HepG2 (cell line): ENCODE data around the gene HEXIM1. TPM values are rescaled to one million over a fixed set of nuclear protein-coding genes. Genes with fewer than 3 reads are reported as not detected.

Source experiments
- AGO1 ChIP-seq: fragments of 200-400 bp; formaldehyde crosslinking; IDR thresholded peaks from 2 replicates; pipeline ENCODE4 v1.6.1; 2017; ENCODE audit warnings: mild to moderate bottlenecking, low read depth, low read length, moderate library complexity; ENCODE audit not compliant: poor library complexity, severe bottlenecking
- AHR ChIP-seq: IDR thresholded peaks from 2 replicates; pipeline ENCODE4 v1.6.1; 2018; ENCODE audit warnings: missing genetic modification reagents, missing compliant biosample characterization
- CBX5 ChIP-seq: sonication (generic); formaldehyde crosslinking; IDR thresholded peaks from 2 replicates; pipeline ENCODE4 v1.4.0; 2020; ENCODE audit warnings: missing genetic modification reagents, borderline replicate concordance
- DMAP1 ChIP-seq: IDR thresholded peaks from 2 replicates; pipeline ENCODE4 v1.6.1; 2016
- ISL2 ChIP-seq: sonication (generic); formaldehyde crosslinking; IDR thresholded peaks from 2 replicates; pipeline ENCODE4 v1.5.0; 2020; ENCODE audit warnings: missing genetic modification reagents
- RAD21 ChIP-seq: fragments of 450-650 bp; formaldehyde crosslinking; IDR thresholded peaks from 2 replicates; pipeline ENCODE4 v1.5.0; 2020; ENCODE audit warnings: mild to moderate bottlenecking
- TCF7L2 ChIP-seq: IDR thresholded peaks from 2 replicates; pipeline ENCODE4 v1.6.1; 2011; ENCODE audit warnings: mild to moderate bottlenecking, low read depth, low read length, moderate library complexity
- TOE1 ChIP-seq: sonication (generic); formaldehyde crosslinking; IDR thresholded peaks from 2 replicates; pipeline ENCODE4 v1.4.0; 2020; ENCODE audit warnings: mild to moderate bottlenecking, missing genetic modification reagents
- polyA plus RNA-seq, 8 experiments: library from polyadenylated mRNA; depleted of rRNA in 3 of 8; stranded (reverse) in 7 of 8; unstranded in 1 of 8; fragments of >200 nt; fragmentation: Illumina TruSeq in 4 of 8; extraction: Trizol in 4 of 8; gene quantifications; 2 replicates each; pipeline versions ENCODE4 v1.2.1 to v1.2.3, GENCODE V29; 2011 to 2016; ENCODE audit warnings: low read depth in 4 of 8, missing spikeins in 1 of 8, mixed read lengths in 1 of 8; ENCODE audit not compliant: insufficient read depth in 1 of 8
- total RNA-seq, 5 experiments: library from RNA; depleted of rRNA; stranded (reverse); fragments of >200 nt; fragmentation: Illumina TruSeq; extraction: Trizol; gene quantifications; 2 replicates each; pipeline ENCODE4 v1.2.3, GENCODE V29; 2016; ENCODE audit warnings: low read depth in 1 of 5
- TF ChIP-seq, protein P1 (sequence below): sonication (generic); formaldehyde crosslinking; IDR thresholded peaks from 2 replicates; pipeline ENCODE4 v1.4.0; 2020; ENCODE audit warnings: missing genetic modification reagents, borderline replicate concordance
- TF ChIP-seq, protein P2 (sequence below): sonication (generic); formaldehyde crosslinking; IDR thresholded peaks from 2 replicates; pipeline ENCODE4 v1.5.1; 2020; ENCODE audit warnings: mild to moderate bottlenecking, missing genetic modification reagents
- TF ChIP-seq, protein P3 (sequence below): sonication (generic); formaldehyde crosslinking; IDR thresholded peaks from 2 replicates; pipeline ENCODE4 v1.9.0; 2022; ENCODE audit warnings: missing genetic modification reagents, mild to moderate bottlenecking, borderline replicate concordance
- TF ChIP-seq, protein P4 (sequence below), 2 experiments: IDR thresholded peaks; 2 replicates each; pipeline ENCODE4 v1.6.1; 2011 to 2012; ENCODE audit warnings: low read length in 2 of 2, borderline replicate concordance in 1 of 2, low read depth in 1 of 2, mild to moderate bottlenecking in 1 of 2, moderate library complexity in 1 of 2
- TF ChIP-seq, protein P5 (sequence below): sonication (generic); formaldehyde crosslinking; IDR thresholded peaks from 2 replicates; pipeline ENCODE4 v1.4.0; 2020; ENCODE audit warnings: mild to moderate bottlenecking, missing genetic modification reagents

The HEXIM1 gene
- total and polyA plus RNA-seq, 2 of the 13 experiments (the other 11 are each of a cell fraction or from before 2014, with no cell fraction given): 10.5 to 16.6 TPM

DNA sequence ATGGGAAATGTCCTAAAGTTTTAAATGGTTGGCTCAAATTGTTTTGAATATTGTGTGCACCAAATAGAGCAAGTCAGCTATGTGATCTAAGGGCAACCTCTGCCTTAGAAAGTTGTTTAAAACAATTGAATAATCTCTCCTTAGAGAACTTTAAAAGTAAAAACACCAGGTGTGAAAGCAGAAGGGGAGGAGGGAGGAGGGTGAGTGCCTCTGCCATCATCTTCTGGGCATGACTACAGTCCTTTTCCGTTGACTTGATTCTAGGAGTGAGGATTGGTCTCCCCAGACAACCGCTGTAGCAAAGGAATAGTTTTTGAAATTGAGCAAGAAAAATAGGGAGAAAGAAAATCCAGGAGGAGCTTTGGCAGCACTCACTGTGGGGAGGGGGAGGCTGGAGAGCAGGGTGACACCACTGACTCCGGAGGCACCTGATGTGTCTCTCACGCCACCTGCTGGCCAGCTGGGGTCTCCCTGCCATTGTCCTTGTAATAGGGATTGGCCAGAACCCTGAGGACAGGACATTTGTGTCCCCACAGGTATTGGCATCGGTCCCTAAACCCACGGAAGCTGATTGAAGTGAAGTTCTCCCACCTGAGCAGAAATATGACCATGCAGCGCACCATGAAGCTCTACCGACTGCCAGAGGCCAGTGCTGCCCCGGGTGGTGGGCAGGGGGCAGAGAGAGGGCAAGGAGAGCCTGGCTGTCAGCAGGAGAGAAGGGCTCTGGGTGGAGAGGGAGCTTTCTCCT is 49.2 kb upstream of the HEXIM1 start (continued):
- TF ChIP-seq, protein P1, sequence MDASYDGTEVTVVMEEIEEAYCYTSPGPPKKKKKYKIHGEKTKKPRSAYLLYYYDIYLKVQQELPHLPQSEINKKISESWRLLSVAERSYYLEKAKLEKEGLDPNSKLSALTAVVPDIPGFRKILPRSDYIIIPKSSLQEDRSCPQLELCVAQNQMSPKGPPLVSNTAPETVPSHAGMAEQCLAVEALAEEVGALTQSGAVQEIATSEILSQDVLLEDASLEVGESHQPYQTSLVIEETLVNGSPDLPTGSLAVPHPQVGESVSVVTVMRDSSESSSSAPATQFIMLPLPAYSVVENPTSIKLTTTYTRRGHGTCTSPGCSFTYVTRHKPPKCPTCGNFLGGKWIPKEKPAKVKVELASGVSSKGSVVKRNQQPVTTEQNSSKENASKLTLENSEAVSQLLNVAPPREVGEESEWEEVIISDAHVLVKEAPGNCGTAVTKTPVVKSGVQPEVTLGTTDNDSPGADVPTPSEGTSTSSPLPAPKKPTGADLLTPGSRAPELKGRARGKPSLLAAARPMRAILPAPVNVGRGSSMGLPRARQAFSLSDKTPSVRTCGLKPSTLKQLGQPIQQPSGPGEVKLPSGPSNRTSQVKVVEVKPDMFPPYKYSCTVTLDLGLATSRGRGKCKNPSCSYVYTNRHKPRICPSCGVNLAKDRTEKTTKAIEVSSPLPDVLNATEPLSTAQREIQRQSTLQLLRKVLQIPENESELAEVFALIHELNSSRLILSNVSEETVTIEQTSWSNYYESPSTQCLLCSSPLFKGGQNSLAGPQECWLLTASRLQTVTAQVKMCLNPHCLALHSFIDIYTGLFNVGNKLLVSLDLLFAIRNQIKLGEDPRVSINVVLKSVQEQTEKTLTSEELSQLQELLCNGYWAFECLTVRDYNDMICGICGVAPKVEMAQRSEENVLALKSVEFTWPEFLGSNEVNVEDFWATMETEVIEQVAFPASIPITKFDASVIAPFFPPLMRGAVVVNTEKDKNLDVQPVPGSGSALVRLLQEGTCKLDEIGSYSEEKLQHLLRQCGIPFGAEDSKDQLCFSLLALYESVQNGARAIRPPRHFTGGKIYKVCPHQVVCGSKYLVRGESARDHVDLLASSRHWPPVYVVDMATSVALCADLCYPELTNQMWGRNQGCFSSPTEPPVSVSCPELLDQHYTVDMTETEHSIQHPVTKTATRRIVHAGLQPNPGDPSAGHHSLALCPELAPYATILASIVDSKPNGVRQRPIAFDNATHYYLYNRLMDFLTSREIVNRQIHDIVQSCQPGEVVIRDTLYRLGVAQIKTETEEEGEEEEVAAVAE (CRISPR knock-in tag): peak; percentile 20; the same call in 1 of the 2 replicates
- TF ChIP-seq, protein P2, sequence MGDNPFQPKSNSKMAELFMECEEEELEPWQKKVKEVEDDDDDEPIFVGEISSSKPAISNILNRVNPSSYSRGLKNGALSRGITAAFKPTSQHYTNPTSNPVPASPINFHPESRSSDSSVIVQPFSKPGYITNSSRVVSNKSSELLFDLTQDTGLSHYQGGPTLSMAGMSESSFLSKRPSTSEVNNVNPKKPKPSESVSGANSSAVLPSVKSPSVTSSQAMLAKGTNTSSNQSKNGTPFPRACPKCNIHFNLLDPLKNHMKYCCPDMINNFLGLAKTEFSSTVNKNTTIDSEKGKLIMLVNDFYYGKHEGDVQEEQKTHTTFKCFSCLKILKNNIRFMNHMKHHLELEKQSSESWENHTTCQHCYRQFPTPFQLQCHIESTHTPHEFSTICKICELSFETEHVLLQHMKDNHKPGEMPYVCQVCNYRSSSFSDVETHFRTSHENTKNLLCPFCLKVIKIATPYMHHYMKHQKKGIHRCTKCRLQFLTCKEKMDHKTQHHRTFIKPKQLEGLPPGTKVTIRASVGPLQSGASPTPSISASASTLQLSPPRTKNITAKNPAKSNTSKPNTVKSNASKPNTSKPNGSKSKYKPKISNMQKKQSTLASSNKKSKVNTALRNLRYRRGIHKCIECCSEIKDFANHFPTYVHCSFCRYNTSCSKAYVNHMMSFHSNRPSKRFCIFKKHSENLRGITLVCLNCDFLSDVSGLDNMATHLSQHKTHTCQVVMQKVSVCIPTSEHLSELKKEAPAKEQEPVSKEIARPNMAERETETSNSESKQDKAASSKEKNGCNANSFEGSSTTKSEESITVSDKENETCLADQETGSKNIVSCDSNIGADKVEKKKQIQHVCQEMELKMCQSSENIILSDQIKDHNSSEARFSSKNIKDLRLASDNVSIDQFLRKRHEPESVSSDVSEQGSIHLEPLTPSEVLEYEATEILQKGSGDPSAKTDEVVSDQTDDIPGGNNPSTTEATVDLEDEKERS: no peak
- TF ChIP-seq RAD21 (CRISPR knock-in tag): peak; percentile 84
- TF ChIP-seq TOE1 (CRISPR knock-in tag): no peak
- TF ChIP-seq, protein P3, sequence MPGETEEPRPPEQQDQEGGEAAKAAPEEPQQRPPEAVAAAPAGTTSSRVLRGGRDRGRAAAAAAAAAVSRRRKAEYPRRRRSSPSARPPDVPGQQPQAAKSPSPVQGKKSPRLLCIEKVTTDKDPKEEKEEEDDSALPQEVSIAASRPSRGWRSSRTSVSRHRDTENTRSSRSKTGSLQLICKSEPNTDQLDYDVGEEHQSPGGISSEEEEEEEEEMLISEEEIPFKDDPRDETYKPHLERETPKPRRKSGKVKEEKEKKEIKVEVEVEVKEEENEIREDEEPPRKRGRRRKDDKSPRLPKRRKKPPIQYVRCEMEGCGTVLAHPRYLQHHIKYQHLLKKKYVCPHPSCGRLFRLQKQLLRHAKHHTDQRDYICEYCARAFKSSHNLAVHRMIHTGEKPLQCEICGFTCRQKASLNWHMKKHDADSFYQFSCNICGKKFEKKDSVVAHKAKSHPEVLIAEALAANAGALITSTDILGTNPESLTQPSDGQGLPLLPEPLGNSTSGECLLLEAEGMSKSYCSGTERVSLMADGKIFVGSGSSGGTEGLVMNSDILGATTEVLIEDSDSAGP: peak; percentile 30; the same call in 1 of the 2 replicates
- TF ChIP-seq, protein P4, sequence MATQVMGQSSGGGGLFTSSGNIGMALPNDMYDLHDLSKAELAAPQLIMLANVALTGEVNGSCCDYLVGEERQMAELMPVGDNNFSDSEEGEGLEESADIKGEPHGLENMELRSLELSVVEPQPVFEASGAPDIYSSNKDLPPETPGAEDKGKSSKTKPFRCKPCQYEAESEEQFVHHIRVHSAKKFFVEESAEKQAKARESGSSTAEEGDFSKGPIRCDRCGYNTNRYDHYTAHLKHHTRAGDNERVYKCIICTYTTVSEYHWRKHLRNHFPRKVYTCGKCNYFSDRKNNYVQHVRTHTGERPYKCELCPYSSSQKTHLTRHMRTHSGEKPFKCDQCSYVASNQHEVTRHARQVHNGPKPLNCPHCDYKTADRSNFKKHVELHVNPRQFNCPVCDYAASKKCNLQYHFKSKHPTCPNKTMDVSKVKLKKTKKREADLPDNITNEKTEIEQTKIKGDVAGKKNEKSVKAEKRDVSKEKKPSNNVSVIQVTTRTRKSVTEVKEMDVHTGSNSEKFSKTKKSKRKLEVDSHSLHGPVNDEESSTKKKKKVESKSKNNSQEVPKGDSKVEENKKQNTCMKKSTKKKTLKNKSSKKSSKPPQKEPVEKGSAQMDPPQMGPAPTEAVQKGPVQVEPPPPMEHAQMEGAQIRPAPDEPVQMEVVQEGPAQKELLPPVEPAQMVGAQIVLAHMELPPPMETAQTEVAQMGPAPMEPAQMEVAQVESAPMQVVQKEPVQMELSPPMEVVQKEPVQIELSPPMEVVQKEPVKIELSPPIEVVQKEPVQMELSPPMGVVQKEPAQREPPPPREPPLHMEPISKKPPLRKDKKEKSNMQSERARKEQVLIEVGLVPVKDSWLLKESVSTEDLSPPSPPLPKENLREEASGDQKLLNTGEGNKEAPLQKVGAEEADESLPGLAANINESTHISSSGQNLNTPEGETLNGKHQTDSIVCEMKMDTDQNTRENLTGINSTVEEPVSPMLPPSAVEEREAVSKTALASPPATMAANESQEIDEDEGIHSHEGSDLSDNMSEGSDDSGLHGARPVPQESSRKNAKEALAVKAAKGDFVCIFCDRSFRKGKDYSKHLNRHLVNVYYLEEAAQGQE (IDR thresholded peaks at IDR 0.05; ENCODE audit: borderline replicate concordance in 1 of 2, low read depth in 1 of 2, low read length in 2 of 2): no peak
- TF ChIP-seq TCF7L2: no peak
- TF ChIP-seq DMAP1 (CRISPR knock-in tag): no peak
- TF ChIP-seq CBX5 (CRISPR knock-in tag): peak; percentile 46; the same call in 1 of the 2 replicates
- TF ChIP-seq AGO1: peak; percentile 58
- TF ChIP-seq, protein P5, sequence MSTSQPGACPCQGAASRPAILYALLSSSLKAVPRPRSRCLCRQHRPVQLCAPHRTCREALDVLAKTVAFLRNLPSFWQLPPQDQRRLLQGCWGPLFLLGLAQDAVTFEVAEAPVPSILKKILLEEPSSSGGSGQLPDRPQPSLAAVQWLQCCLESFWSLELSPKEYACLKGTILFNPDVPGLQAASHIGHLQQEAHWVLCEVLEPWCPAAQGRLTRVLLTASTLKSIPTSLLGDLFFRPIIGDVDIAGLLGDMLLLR (CRISPR knock-in tag): no peak
- no peak for TF ChIP-seq ISL2 (CRISPR knock-in tag)
- TF ChIP-seq AHR (CRISPR knock-in tag): peak; percentile 56; the same call in 1 of the 2 replicates
